HG03108 (cell line): ENCODE data around the gene GOLGA8S.
"Not testable (repeated sequence)": the region's sequence is repeated elsewhere in the genome, so short reads cannot be mapped to it uniquely, and the experiment has no call there.

Source experiments
- ATAC-seq: cut with Tn5 transposase; IDR thresholded peaks from one replicate; pipeline ENCODE4 v1.9.1; 2021; ENCODE audit warnings: moderate library complexity; ENCODE audit not compliant: unreplicated experiment

GOLGA8S gene

DNA sequence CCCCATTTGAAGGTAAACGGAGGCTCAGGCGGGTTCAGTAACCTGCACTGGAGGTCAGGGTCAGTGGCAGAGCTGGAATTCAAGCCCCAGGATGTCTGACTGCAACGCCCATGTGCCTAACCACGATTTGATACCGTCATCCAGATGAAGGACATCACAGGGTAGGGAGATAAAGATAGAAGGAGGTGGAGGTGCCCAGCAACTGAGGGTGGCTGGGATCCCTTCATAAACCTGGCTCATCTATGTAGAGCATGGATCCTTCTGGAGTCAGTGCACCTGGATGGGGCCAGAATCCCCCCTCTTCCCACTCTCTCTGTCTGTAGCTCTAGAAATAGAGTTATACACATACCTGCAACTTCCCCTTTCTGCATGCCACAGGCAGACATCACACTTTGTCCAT lies 41.3 kb downstream of the GOLGA8S start:
- no peak for ATAC-seq

DNA sequence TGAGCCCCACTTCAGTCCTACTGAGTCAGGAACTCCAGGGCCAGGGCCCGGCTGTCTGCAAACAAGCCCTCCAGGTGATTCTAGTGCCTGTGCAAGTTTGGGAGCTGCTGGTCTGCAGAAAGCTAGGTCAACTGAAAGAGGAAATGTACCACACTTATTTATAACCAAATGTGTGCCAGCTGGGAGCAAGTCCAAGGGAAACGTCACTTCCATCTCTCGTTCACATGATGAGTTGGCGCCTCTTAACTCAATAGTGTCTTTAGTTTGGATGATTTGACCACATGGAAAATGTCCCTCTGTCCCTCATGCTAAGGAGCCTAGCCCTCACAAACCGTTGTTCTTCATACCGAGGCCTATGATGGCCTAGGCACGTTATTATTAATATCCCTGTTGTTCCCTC lies 43.2 kb downstream of the GOLGA8S start:
- no peak for ATAC-seq

DNA sequence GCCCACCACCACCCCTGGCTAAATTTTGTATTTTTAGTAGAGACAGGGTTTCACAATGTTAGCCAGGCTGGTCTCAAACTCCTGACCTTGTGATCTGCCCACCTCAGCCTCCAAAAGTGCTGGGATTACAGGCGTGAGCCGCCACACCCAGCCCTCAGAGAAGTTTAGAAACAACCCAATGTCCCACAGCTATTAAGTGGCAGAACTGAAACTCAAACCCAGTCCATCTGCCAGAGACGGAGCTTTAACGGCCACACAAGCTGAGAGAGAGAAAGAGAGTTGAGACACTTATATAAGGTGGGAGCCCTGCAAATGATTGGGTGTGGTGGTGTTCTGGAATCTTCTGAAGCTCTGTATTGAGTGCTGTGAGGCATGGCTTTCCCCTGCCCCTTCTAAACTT lies 43.8 kb downstream of the GOLGA8S start:
- ATAC-seq = not testable (repeated sequence)

DNA sequence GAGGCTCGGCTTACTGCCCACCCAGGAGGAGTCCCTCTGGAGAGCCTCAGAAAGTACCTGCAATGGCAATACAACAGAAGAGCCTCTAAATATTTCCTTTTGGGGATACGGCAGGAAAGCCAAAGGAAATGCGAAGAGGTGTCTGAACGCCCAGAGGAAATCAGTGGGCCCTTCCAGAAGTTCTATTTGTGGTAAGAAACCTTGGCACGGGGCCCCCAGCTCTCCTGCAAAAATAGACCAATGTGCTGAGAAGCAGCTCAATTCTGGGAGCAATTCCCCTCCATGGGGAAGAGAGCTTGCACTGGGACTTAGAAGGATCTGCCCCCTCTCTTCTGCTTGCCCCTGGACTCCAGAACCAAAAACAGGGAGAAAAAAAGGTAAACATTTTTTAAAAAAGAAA lies 44.7 kb downstream of the GOLGA8S start:
- not testable (repeated sequence) for ATAC-seq

DNA sequence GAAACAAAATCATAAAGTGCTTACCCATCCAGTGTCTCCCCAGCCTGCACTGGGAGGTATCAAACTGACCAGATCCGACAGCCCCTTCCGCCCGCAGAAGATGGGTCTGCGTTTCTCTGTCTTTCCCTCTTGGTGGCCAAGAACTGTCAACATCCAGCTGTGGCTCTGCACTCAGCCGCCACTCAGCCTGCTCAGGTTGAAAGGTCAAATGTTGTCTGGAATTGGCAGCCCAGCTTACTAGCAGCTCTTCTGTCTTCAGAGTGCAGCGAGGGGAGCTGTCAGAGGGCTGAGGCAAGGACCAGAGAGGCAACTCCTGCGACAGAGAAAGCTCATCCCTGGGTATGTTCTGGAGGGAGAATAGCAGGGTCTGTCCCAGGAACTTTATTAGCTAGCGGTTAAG lies 47.1 kb downstream of the GOLGA8S start:
- no peak for ATAC-seq

DNA sequence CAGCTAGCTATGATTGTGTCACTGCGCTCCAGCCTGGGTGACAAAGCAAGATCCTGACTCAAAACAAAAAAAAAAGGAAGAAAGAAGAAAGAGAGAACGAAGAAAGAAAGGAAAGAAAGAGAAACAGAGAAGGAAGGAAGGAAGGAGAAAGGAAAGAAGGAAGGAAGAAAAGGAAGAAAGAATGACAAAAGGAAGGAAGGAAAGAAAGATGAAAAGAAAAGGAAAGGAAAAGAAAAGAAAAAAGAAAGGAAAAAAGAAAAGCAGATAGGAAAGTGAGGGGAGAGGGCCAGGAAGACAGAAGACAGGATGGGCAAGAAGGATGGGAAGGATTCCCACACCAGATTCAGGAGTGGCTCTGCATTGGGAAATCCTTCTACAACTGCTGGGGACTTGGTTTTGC lies 47.6 kb downstream of the GOLGA8S start:
- ATAC-seq = no peak

DNA sequence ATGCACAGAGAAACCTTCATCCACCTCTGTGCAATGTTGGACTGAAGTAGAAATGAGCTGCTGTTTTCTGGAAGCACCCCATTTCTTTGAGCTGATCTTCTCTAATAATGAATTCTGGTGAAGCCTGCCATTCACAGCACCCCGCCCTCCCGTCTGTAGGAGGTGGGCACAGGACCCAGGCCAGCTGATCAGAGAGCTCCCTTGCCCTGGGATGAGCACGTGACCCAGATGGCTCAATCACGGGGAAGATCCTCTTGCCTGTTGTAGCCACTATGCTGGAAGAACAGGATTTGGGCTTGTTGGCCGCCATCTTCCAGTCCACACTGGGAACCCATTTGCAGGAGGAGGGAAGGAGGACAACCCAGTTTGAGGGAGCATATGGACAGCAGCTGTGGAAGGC lies 48.0 kb downstream of the GOLGA8S start:
- ATAC-seq = no peak

DNA sequence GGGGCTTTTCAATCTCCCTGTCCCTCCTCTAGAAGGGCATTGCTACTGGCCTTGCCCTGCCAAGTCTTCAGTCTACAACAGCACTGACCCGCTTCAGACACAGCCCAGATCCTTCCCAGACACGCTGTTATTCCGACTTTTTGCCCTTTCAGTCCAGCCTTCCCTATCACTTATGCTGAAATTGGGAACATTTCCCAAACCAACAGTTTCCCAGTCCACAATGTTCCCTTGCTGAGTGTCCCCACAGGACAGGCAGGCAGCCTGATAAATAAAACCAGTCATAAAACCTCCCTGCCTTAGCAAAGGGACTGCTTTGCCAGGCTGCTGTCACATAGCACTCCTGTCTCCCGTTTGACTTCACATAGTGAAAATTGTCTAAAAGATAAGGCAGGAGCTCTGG lies 49.0 kb downstream of the GOLGA8S start:
- no peak for ATAC-seq

DNA sequence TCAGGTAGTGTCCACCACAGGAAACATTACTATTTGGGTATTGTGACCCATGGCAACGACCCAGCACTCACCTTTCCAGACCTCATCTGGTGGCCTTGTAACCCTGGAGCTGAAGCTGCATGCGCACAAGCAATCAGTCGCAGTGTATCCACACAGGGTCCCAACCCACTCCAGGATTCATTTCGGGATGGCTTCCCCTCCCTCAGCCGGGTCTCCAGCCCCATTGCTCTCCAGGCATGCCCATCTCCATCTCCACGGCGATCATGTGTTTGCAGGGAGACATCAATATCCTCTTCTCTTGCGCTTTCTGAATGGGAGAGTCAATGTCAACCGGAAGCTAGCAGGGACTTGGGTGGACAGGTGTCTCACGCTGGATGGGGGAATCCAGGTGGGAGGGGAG lies 57.3 kb downstream of the GOLGA8S start:
- no peak for ATAC-seq

DNA sequence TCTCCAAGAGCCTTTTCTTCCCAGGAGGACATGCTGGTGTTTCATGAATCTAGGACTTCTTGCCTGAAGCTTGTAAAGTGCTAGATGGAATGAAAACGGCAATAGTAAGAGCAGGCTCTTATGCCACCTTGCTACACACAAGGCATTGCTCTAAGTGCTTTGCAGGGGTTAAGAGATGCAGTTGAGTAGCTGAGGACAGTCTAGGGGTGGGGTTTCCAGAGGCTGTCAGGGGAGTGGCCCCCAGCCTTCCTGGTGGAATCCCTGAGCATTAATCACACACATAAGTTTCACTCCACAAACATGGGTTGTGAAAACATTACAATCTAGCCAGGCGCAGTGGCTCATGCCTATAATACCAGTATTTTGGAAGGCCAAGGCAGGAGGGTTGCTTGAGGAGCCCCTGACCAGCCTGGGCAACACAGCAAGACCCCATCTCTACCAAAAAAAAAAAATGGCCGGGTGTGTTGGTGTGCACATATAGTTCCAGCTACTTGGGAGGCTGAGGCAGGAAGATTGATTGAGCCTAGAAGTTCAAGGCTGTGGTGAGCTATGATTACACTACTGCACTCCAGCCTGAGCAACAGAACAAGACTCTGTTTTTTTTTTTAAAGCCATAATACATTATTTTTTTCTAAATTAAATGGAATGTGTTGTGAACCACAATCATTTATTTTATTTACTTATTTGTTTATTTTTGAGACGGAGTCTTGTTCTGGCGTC lies 58.5 kb downstream of the GOLGA8S start:
- ATAC-seq = not testable (repeated sequence)
